ENCODE results near the gene IRAK2.
"Not testable (repeated sequence)": the region's sequence is repeated elsewhere in the genome, so short reads cannot be mapped to it uniquely, and the experiment has no call there.

Gene IRAK2

GRCh38 chr3:10265833-10266232 is 101.1 kb downstream of the IRAK2 start:
- Histone ChIP-seq H3K79me1 (replicated peaks; ENCODE audit: low read length, poor library complexity, severe bottlenecking) (peaks cover 19% of the 10 kb centered on the region), H3K9me3 (ENCODE audit: control insufficient read depth, low read length) (no peaks in the 10 kb centered on the region), H4K91ac (ENCODE audit: low read length) (no peak overlapping the region), H3K4me1 (ENCODE audit: control insufficient read depth, insufficient read depth, low read depth, low read length) (peaks cover 4% of the 10 kb centered on the region), H4K8ac (ENCODE audit: low read length) (no peak overlapping the region), H2BK5ac (ENCODE audit: low read depth, low read length, poor library complexity, severe bottlenecking) (no peak overlapping the region), H3K9ac (ENCODE audit: low read length) (no peak overlapping the region), H2BK15ac (ENCODE audit: low read depth, poor library complexity, severe bottlenecking) (no peak overlapping the region), H2BK12ac (ENCODE audit: low read length in 2 of 2) (no peak overlapping the region), H3K27ac (ENCODE audit: low read length, poor library complexity, severe bottlenecking) (no peak overlapping the region), H3K4me2 (ENCODE audit: low read length, poor library complexity, severe bottlenecking) (no peak overlapping the region), H2AK5ac (ENCODE audit: low read length, severe bottlenecking) (no peak overlapping the region), H3K4ac (ENCODE audit: low read depth in 1 of 2, low read length in 2 of 2) (no peak overlapping the region), H3K36me3 (ENCODE audit: control insufficient read depth in 1 of 2, insufficient read depth in 2 of 2, low read depth in 1 of 2, low read length in 2 of 2) (peaks cover 19 to 66% of the 10 kb centered on the region in 2 experiments), H2AFZ (ENCODE audit: low read depth, low read length) (no peak overlapping the region), H3K23ac (ENCODE audit: low read length in 2 of 2) (no peak overlapping the region), H3K18ac (ENCODE audit: low read depth in 1 of 2, low read length in 2 of 2) (no peak overlapping the region), H3K4me3 (ENCODE audit: insufficient read depth in 1 of 2, low read depth in 1 of 2, low read length in 2 of 2) (no peak overlapping the region), H3K27me3 (ENCODE audit: control insufficient read depth in 1 of 2, insufficient read depth in 1 of 2, low read length in 2 of 2) (no peaks in the 10 kb centered on the region), H3K14ac (ENCODE audit: low read length in 2 of 2) (no peak overlapping the region), H2BK120ac (ENCODE audit: low read depth, low read length) (no peak overlapping the region)
- 100% methylated on average over 1 of the region's 2 CpGs for WGBS
- DNase-seq: no peak

GRCh38 chr3:10266936-10267335 is 102.2 kb downstream of the IRAK2 start:
- not testable (repeated sequence) for H2AK5ac ChIP-seq (ENCODE audit: low read length, severe bottlenecking); H2AFZ ChIP-seq (ENCODE audit: low read depth, low read length); H3K4me3 ChIP-seq (ENCODE audit: insufficient read depth in 1 of 2, low read depth in 1 of 2, low read length in 2 of 2); H3K18ac ChIP-seq (ENCODE audit: low read depth in 1 of 2, low read length in 2 of 2); DNase-seq; H2BK5ac ChIP-seq (ENCODE audit: low read depth, low read length, poor library complexity, severe bottlenecking); H2BK12ac ChIP-seq (ENCODE audit: low read length in 2 of 2); H3K9me3 ChIP-seq (ENCODE audit: control insufficient read depth, low read length); H3K27ac ChIP-seq (ENCODE audit: low read length, poor library complexity, severe bottlenecking); H3K4ac ChIP-seq (ENCODE audit: low read depth in 1 of 2, low read length in 2 of 2); H3K14ac ChIP-seq (ENCODE audit: low read length in 2 of 2); H3K4me1 ChIP-seq (ENCODE audit: control insufficient read depth, insufficient read depth, low read depth, low read length); H2BK15ac ChIP-seq (ENCODE audit: low read depth, poor library complexity, severe bottlenecking); H4K91ac ChIP-seq (ENCODE audit: low read length); H4K8ac ChIP-seq (ENCODE audit: low read length); H3K4me2 ChIP-seq (ENCODE audit: low read length, poor library complexity, severe bottlenecking); H3K23ac ChIP-seq (ENCODE audit: low read length in 2 of 2); H3K9ac ChIP-seq (ENCODE audit: low read length); H2BK120ac ChIP-seq (ENCODE audit: low read depth, low read length); H3K27me3 ChIP-seq (ENCODE audit: control insufficient read depth in 1 of 2, insufficient read depth in 1 of 2, low read length in 2 of 2)
- H3K36me3 ChIP-seq (ENCODE audit: control insufficient read depth in 1 of 2, insufficient read depth in 2 of 2, low read depth in 1 of 2, low read length in 2 of 2): peaks cover 22 to 61% of the 10 kb centered on the region in 2 experiments
- 97% methylated on average over 4 of the region's 7 CpGs for WGBS
- H3K79me1 ChIP-seq (replicated peaks; ENCODE audit: low read length, poor library complexity, severe bottlenecking): peaks cover 19% of the 10 kb centered on the region

GRCh38 chr3:10268116-10268515 is 103.4 kb downstream of the IRAK2 start:
- H3K36me3 ChIP-seq (ENCODE audit: control insufficient read depth in 1 of 2, insufficient read depth in 2 of 2, low read depth in 1 of 2, low read length in 2 of 2): peaks cover 31 to 62% of the 10 kb centered on the region in 2 experiments
- H2BK12ac ChIP-seq (ENCODE audit: low read length in 2 of 2): no peak overlapping the region
- no peak overlapping the region for H3K9ac ChIP-seq (ENCODE audit: low read length)
- no peak overlapping the region for H3K23ac ChIP-seq (ENCODE audit: low read length in 2 of 2)
- no peak overlapping the region for H2BK120ac ChIP-seq (ENCODE audit: low read depth, low read length)
- no peak overlapping the region for H3K14ac ChIP-seq (ENCODE audit: low read length in 2 of 2)
- no peak overlapping the region for H2BK5ac ChIP-seq (ENCODE audit: low read depth, low read length, poor library complexity, severe bottlenecking)
- H3K27me3 ChIP-seq (ENCODE audit: control insufficient read depth in 1 of 2, insufficient read depth in 1 of 2, low read length in 2 of 2): no peaks in the 10 kb centered on the region
- H3K9me3 ChIP-seq (ENCODE audit: control insufficient read depth, low read length): no peaks in the 10 kb centered on the region
- H3K18ac ChIP-seq (ENCODE audit: low read depth in 1 of 2, low read length in 2 of 2): no peak overlapping the region
- H3K4me3 ChIP-seq (ENCODE audit: insufficient read depth in 1 of 2, low read depth in 1 of 2, low read length in 2 of 2): no peak overlapping the region
- H3K79me1 ChIP-seq (replicated peaks; ENCODE audit: low read length, poor library complexity, severe bottlenecking): peaks cover 19% of the 10 kb centered on the region
- H2AK5ac ChIP-seq (ENCODE audit: low read length, severe bottlenecking): no peak overlapping the region
- H4K8ac ChIP-seq (ENCODE audit: low read length): no peak overlapping the region
- H3K4ac ChIP-seq (ENCODE audit: low read depth in 1 of 2, low read length in 2 of 2): no peak overlapping the region
- DNase-seq: no peak
- H2AFZ ChIP-seq (ENCODE audit: low read depth, low read length): no peak overlapping the region
- no peak overlapping the region for H2BK15ac ChIP-seq (ENCODE audit: low read depth, poor library complexity, severe bottlenecking)
- H3K4me1 ChIP-seq (ENCODE audit: control insufficient read depth, insufficient read depth, low read depth, low read length): peaks cover 4% of the 10 kb centered on the region
- no peak overlapping the region for H4K91ac ChIP-seq (ENCODE audit: low read length)
- no peak overlapping the region for H3K4me2 ChIP-seq (ENCODE audit: low read length, poor library complexity, severe bottlenecking)
- no peak overlapping the region for H3K27ac ChIP-seq (ENCODE audit: low read length, poor library complexity, severe bottlenecking)

GRCh38 chr3:10268930-10269329 is 104.2 kb downstream of the IRAK2 start:
- H3K23ac ChIP-seq (ENCODE audit: low read length in 2 of 2): no peak overlapping the region
- H2BK12ac ChIP-seq (ENCODE audit: low read length in 2 of 2): no peak overlapping the region
- peaks cover 31 to 64% of the 10 kb centered on the region in 2 experiments for H3K36me3 ChIP-seq (ENCODE audit: control insufficient read depth in 1 of 2, insufficient read depth in 2 of 2, low read depth in 1 of 2, low read length in 2 of 2)
- WGBS: 97% methylated on average over 5 of the region's 5 CpGs
- H3K4ac ChIP-seq (ENCODE audit: low read depth in 1 of 2, low read length in 2 of 2): no peak overlapping the region
- H3K14ac ChIP-seq (ENCODE audit: low read length in 2 of 2): peak overlapping the region in 1 of 2 experiments; percentile 14
- H2BK120ac ChIP-seq (ENCODE audit: low read depth, low read length): no peak overlapping the region
- no peak for DNase-seq
- H3K9me3 ChIP-seq (ENCODE audit: control insufficient read depth, low read length): no peaks in the 10 kb centered on the region
- H2AFZ ChIP-seq (ENCODE audit: low read depth, low read length): no peak overlapping the region
- peak overlapping the region; percentile 45 for H4K8ac ChIP-seq (ENCODE audit: low read length)
- H3K4me1 ChIP-seq (ENCODE audit: control insufficient read depth, insufficient read depth, low read depth, low read length): peaks cover 5% of the 10 kb centered on the region
- H4K91ac ChIP-seq (ENCODE audit: low read length): no peak overlapping the region
- no peak overlapping the region for H3K4me2 ChIP-seq (ENCODE audit: low read length, poor library complexity, severe bottlenecking)
- no peak overlapping the region for H3K27ac ChIP-seq (ENCODE audit: low read length, poor library complexity, severe bottlenecking)
- H3K27me3 ChIP-seq (ENCODE audit: control insufficient read depth in 1 of 2, insufficient read depth in 1 of 2, low read length in 2 of 2): no peaks in the 10 kb centered on the region
- H3K18ac ChIP-seq (ENCODE audit: low read depth in 1 of 2, low read length in 2 of 2): no peak overlapping the region
- no peak overlapping the region for H3K4me3 ChIP-seq (ENCODE audit: insufficient read depth in 1 of 2, low read depth in 1 of 2, low read length in 2 of 2)
- no peak overlapping the region for H2AK5ac ChIP-seq (ENCODE audit: low read length, severe bottlenecking)
- H2BK15ac ChIP-seq (ENCODE audit: low read depth, poor library complexity, severe bottlenecking): no peak overlapping the region
- no peak overlapping the region for H3K9ac ChIP-seq (ENCODE audit: low read length)
- no peak overlapping the region for H2BK5ac ChIP-seq (ENCODE audit: low read depth, low read length, poor library complexity, severe bottlenecking)
- H3K79me1 ChIP-seq (replicated peaks; ENCODE audit: low read length, poor library complexity, severe bottlenecking): peaks cover 21% of the 10 kb centered on the region

All from mesenchymal stem cell (in vitro differentiated cells and primary cell).